ENCODE results near the gene ACOX3.
"Not testable (repeated sequence)": the region's sequence is repeated elsewhere in the genome, so short reads cannot be mapped to it uniquely, and the experiment has no call there.

ACOX3 gene

DNA sequence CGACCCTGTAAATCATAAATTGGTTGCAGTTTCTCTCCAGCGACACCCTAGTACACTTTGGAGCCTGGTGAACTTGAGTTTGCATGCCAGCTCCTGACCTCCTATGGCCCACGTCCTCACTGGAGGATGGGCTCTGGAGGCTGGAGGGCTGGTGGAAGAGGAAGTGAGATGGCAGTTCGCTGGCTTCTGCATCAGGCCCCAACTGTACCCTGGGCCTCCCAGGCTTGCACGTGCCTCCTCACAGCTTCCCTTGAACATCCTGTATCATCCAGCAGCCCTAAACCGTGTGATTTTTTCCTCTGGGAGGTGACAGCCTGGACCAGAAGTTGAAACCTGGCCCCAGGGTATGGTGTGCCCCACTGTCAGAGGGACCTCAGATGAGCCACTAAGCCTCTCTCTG is 92.5 kb downstream of the ACOX3 start:
- peak in 1 of 2 donors; percentile 47 for DNase-seq

DNA sequence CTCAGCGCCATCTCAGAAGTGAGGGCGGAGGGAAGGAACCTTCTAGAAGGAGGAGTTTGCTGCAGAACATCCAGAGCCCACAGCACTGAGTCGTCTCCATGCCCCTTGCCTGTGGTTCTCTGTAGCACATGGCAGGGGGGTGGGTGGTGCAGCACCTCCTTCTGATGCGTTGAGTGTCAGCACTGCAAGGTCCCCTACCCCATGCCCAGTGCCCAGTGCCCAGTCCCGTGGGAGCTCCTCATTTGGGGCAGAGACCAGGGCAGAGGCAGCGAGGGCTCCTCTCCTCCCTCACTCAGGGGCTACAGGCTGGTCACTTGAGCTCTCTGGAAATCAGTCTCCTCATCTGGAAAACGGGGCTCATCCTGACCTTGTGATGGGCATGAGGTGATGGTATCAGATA is 92.9 kb downstream of the ACOX3 start:
- no peak for DNase-seq

DNA sequence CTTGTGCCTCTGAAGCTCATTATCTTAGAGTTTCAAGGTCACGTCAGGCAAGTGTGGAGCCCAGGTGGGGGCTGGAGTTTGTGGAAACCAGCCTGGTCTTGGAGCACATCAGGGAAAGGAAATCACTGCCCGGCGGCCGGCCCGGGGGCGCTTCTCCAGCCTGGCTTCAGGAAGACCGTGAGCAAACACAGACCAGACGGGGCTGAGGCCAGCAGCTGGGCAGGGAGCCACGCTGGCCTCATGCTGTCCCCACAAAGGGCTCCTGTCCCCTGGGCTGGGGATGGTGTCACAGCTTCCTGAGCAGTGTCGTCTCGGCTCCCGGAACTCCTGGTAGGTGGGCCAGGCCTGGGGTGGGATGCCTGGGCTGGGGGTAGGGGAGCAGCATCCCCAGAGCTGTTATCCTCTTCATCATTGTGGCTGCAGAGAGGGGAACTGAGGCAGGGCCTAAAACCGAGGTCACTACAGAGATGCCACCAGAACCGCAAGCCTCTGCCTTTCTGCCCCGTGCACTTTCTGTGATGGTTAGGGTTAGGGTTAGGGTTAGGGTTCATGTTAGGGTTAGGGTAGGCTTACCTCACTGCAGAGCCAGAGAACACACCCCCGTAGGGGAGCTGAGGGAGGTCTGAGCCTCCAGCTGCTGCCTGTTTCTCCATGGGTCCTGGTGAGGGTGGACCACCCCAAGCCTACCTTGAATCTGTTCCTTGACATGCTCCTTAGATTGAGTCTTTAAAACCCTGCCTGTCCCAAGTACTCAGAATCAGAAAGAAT is 93.5 kb downstream of the ACOX3 start:
- DNase-seq = no peak

DNA sequence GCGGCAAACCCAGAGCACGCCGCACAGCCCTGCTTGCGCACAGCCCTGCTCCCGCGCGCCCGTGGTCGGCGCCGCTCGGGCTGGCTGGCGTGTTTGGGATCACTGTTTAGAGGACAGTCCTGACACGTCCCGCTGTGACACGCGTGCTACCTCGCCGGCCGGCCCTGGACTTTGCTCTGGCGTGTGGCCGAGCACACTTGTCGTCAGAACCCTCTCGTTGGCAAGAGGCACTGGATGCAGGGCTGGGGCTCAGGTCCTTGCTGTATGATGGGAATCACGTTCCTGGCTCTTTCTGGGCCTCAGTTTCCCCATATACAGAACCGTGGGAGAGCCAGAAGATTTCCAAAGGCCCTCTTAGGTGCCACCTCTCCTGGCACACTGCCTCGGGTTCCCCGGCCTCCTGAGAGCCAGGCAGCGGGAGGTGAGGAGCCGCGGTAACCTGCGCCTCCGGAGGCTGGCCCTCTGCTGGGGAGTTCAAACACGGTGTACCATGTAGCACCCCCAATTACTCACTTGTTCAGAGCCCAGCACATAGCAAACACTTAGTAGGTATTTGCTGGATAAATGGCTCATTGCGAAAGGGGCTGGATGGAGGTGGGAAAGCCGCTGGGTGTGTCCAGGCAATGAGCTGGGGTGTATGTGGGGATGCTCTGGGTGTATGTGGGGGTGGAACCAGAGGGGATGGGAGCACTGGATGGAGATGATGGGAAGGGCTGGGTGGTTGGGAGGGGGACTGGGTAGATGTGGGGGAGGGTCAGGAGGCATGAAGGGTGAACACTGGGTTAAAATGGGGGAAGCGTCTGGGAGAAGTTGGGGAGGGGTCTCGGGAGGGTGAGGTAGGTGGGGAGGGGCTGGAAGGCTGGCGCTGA is 94.3 kb downstream of the ACOX3 start:
- DNase-seq = no peak

DNA sequence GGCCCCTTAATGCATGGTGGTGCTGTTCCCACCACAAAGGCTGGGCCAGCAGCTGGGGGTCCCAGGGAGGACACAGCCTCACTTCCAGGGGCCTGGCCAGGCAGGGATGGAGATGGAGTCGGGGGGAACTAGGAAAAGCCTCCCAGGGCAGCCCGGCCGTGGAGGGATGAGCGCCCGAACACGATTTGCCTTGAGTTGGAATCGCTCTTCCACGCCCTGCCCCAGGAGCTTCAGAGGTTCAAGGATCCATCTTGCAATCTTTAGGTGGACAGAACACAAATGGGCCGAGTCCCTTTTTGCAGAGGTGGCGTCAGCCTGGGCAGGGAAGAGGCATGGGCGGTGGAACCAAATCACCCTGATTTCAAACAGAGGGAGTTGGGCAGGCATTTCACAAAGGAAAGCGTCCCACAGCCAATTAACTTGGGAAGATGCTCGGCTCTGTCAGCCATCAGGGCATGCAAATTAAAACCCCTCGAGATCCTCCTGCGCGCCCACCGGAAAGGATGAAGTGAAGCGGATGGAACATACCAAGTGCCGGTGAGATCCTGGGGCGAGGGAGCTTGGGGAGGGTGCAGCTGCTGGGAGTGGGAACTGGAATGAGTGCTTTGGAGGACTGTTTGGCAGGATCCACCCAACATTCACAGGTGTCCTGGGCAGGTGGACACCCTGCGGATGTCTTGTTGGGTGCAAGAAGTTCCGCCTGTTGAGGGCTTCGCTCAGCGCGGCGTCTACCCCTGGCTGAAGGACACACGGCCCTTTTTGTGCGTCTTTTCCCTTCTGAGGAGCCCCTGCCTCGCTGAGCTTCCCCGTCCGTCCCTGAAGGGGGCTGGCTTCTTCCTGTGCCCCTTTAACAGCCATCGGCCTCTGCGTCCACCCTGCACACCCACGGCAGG is 95.2 kb downstream of the ACOX3 start:
- no peak for DNase-seq

DNA sequence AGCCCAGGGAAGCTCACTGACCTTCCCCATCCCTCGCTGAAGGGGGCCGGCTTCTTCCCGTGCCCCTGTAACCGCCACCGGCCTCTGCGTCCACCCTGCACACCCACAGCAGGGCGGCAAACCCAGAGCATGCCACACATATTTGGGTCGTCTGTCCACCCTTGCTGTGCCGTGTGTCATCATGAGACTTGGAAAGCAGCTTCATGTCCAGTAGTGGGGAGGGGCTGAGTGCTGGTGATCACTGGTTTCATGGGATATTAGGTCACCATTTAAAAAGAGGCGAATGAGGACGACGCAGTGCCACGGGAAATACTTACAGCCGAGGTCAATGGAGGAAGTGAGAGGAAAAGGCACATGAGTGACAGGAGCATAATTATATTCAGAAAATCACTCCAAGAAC is 96.1 kb downstream of the ACOX3 start:
- no peak for DNase-seq

DNA sequence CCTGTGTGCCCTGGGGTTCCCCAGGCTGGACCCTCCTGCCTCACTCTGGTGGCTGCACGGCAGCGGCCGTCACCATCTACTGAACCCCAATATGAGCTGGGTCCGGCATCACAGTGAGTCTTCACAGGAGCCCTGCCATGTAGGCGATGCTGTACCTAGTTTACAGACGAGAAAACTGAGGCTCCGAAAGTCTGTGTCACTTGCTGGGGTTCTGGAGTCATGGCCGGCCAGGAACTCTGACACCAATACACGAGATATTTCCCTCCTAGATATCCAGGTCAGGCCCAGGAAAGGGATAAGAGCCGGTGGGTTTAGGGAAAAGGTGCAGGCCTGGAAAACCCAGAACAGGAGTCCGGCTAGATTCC is 96.6 kb downstream of the ACOX3 start:
- no peak for DNase-seq

DNA sequence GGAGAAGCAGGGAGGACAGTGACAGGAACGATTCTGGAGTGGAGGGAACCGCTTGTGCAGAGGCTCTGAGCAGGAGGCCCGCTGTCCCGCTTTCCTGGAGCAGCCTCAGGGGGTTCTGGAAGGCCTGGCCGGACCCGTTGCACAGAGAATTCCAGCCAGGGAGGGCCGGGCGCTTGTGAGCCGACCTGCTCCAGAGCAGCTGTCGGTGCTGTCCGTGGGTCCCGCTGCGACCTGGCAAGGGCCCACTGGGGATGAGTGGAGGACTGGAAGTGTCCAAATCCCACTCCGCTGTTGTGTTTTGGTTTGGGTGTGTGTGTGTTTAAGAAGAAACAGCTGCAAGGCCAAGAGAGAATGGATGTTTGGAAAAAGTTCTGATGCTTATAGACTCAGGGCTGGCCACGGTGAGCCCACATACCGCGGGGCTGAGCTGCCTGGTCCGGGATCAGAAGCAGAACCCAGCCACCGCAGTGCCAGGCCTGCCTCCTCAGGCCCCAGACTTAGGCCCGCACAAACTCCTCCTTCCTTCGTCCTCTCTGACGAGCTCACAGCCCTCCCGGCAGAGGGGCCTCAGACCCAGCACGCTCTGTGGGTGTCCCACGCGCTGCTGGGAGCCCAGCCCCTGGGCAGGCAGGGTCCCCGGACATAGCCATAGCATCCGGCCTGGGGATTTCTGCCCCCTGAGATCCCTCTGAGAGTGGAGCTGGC is 97.1 kb downstream of the ACOX3 start:
- no peak for DNase-seq

DNA sequence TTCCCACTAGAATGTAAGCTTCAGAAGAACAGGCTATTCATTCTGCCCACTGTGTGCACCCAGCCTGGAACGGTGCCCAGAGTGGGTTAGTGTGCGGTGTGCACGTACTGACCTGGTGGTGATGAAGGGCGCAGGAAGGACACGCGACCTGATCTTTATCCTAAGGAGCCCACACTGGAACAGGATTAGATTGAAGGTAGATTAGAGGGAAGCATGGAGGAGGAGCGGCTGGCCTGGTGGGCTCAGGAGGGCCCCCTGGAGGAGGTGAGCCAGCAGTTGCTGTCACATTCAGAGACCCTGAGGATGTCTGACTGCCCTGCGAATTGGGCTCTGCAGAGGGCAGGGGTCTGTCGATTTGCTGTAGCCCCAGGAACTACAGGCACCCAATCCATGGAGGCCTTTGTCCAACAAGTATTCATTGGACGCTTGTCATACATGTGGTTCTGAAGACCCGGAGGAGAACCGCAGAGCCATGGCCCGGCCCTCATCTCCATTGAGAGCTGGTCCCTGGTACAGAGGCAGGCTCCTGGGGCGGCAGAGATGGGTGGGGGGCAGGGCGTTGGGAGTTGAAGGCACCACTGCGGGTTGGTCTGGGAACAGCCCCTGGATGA is 97.8 kb downstream of the ACOX3 start:
- no peak for DNase-seq

DNA sequence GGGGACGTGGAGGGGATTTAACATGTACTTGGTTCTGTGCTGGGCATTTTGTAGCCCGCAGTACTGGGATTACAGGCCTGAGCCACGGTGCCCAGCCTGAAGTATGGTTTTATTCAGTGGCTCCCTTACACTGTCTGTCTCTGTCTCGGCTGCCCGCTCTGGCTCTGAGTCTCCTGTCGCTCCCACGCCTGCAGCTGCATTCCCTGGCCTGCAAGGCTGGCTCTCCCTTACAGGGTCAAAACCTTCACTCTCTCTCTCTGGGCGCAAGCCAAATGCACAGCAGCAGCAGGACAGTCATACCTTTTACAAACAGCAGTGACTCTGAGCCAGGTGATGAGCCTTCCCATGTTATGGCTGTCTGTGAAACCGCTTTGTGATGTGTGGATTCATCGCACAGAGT is 98.8 kb downstream of the ACOX3 start:
- no peak for DNase-seq

DNA sequence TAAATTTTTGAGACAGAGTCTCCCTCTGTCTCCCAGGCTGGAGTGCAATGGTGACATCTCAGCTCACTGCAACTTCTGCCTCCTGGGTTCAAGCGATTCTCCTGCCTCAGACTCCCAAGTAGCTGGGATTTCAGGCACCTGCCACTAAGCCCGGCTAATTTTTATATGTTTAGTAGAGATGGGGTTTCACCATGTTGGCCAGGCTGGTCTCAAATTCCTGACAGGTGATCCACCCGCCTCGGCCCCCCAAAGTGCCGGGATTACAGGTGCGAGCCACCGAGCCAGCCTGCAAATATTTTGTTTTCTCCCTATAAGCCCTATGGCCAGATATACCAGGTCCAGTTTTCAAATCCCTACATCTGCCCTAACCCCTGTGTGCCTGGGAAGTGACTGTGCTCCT is 99.2 kb downstream of the ACOX3 start:
- not testable (repeated sequence) for DNase-seq

DNA sequence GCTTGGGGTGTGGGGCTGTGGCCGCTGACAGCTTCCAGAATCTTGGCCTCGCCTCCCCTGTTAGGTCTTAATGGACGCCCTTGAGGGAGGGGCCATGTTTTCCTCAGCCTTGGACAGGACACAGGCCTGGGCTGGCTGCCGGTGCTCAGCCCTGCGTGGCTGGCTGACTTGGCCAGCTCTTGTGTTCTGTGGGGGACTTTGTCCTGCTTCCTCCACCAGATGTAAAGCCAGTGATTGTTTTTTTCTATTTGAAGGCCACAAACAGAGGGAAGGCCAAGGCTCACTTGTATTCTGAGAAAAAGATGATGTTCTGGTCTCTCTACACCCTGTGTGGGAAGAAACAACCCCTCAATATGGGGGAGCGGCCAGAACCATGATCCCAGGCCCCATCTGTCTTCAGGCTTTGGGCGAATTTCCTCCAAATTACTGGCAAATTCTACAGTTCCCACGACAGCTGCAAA is 99.7 kb downstream of the ACOX3 start:
- no peak for DNase-seq

DNA sequence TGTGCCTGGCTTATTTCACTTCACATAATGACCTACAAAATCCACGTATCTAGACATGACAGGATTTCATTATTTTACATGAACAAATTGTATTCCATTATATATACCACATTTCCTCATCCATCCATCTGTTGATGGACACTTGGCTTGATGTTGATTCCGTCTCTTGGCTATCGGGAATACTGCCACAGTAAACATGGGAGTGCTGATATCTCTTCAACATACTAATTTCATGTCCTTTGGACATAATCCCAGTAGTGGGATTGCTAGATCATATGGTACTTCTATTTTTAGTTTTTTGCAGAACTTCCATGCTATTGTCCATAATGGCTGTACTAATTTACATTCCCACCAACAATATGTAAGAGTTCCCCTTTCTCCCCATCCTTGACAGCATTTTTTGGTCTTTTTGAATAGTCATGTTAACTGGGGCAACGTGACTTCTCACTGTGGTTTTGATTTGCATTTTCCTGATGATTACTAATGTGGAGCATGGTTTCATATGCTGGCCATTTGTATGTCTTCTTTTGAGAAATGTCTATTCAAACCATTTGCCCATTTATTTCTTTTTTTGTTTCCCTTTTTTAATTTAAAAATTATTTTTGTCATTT is 102.1 kb downstream of the ACOX3 start:
- DNase-seq = no peak

DNA sequence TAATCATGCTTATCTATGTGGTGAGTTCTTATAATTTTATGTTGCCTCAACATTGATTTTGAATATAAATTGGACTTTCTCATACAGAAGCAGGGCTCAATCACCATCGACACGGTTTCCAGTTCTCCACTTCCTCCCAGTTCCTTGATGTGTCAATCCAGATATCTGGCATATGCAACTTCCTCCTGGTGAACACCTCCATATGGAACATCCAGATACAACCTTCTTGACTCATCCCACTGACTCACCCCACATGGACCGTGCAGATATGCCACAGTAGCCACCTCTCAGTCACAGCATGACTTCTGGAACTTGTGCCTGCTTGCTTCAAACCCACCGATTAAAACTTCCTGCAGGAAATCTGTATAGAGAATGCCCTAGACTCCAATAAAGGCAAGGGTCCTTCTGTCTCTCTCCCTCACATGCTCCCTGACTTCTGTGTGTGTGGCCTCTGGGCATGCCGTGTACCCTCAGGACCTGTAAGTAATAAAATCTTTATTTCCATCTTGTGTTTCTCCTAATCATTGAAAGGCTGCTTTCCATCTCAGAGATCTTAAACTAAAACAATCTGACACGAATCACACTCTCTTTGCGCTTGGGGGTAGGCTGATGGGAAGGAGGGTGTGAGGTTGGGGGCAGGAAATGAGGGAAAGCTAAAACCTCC is 104.0 kb downstream of the ACOX3 start:
- no peak for DNase-seq

DNA sequence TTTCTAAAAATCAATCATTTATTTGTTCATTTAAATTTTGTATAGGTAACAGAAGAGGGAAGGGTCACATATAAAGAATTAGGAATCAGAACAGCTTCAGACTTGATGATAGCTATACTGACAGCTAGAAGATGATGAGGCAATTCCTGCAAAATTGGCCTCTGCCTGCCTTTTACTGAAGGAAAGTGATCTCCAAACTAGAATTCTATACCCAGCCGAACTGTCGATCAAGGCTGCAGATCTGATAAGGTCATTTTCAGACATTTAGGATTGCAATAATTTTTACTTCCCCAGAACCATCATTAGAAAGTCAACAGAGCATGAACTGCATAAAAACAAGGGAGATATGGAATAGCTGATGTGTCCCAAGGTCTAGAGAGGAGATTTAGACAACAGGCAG is 104.7 kb downstream of the ACOX3 start:
- no peak for DNase-seq

DNA sequence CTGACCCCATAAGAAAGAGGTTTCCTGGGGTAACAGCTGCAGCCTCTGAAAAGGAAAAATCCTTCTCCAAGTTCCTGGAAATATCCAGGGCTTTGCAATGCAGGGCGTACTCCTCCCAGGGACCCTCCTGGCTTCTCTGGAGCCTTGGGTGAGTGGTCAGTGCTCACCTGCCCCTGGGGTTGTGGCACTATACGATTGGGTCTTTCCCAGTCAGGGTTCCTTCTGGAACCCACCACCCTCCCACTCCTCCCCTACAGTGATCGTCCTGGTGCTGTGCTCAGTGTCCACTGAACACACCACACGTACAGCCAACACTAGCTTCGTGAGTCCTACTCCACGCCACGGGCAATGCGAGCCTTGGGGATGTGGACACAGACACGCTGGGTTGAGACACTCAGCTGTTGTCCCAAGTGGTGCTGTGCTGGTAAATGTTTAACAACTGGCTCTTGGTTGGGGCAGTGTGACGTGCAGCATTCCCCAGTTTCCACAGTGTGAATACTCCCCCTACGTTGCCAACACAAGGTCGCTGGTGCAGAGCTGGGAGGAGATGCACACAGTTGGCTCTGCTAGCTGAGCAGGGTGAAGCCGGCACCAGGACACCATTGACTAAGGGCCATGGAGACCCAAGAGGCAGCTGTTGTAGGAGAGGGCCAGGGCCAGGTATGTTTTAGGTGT is 105.6 kb downstream of the ACOX3 start:
- no peak for DNase-seq

DNA sequence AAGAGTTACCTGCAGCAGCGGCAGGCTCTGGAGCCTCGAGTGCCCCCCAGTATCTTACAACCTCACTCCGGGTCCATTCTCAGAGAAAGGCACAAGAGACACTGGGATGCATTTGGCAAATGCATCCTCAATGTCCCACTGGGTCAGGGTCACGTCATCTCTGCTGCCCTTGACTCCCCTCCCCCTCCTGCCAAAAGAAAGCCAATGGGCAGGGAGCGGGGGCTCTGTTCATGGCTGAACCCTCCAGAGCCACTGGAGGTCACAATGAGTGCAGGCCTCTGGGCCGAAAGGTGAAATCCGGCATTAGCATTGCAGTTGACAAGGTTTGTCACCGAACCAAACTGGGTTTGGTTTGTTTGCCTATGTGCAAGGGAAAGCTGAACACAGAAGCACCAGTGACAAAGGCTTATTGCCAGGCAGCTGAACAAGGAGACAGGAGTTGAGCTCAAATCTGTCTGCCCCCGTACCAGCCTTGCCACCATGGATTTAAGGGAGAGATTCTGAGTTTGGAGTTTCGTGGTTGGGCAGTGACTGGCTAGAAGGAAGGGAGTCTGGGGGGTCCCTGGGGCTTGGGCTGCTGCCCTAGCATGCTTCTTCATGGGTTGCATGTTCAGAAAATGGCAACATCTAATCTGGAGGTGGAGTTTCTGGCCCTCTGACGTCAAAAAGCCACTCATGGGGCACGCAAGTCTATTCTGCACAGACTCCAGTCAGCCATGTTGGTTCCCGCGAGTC is 106.6 kb downstream of the ACOX3 start:
- DNase-seq = no peak

DNA sequence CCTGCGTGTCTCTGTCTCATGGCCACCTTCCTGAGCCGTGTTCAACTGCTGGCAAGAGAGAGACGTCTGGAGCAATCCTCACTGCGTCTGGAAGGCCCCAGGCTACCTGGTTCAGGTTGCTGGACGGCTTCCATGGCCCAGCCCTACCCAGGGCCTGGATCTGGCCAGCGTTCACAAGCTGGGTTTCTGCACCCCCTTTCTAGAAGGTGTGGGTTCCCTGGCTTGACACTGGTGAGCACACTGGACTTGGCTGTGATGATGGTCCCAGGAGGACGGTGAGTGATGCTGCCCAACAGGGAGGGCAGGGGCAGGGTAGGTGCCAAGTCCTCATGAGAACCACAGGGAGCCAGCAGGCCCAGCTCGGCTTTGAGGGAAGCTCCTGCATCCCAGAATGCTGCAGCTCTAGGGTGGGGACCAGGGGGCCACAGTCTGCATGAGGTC is 107.6 kb downstream of the ACOX3 start:
- no peak for DNase-seq

DNA sequence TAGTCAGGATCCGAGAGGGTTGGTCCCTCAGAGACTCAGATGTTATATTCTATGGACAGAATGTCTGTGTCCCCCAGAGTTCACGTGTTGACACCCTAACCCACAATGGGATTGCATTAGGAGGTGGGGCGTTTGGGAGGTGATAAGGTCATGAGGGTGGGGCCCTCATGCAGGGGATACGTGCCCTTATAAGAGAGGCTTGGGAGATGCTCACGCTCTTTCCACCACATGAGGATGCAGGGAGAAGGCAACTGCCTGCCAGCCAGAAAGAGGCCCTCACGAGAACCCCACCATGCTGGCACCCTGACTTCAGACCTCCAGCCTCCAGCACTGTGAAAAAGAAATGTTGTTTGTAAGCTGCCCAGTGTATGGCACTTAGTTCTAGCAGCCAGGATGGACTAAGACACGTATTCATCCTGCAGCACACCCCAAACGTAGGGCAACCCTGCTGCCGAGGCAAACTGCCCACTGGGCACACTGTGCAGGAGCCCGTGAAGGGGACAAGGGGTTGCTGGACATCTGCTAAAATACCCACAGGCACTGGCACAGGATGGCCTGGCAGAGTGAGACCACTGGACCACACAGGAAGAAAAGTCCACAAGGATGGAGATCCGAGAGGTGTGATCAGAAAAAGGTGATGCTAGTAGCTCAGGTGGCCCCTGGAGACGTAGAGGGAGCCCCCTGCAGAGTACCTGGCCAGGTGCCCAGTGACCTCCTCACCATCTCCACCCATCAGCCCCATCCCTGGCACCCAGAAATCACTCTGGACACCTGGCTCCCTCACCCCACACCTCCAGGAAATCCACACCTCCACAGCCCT is 108.3 kb downstream of the ACOX3 start:
- no peak for DNase-seq
